HG03521 (cell line): ENCODE measurements around the gene UPK1A.
"Not testable (repeated sequence)": the region's sequence is repeated elsewhere in the genome, so short reads cannot be mapped to it uniquely, and the experiment has no call there.

Experiments
- ATAC-seq: cut with Tn5 transposase; IDR thresholded peaks from one replicate; pipeline ENCODE4 v1.9.1; 2021; ENCODE audit warnings: mild to moderate bottlenecking, moderate library complexity; ENCODE audit not compliant: unreplicated experiment

Gene UPK1A

DNA sequence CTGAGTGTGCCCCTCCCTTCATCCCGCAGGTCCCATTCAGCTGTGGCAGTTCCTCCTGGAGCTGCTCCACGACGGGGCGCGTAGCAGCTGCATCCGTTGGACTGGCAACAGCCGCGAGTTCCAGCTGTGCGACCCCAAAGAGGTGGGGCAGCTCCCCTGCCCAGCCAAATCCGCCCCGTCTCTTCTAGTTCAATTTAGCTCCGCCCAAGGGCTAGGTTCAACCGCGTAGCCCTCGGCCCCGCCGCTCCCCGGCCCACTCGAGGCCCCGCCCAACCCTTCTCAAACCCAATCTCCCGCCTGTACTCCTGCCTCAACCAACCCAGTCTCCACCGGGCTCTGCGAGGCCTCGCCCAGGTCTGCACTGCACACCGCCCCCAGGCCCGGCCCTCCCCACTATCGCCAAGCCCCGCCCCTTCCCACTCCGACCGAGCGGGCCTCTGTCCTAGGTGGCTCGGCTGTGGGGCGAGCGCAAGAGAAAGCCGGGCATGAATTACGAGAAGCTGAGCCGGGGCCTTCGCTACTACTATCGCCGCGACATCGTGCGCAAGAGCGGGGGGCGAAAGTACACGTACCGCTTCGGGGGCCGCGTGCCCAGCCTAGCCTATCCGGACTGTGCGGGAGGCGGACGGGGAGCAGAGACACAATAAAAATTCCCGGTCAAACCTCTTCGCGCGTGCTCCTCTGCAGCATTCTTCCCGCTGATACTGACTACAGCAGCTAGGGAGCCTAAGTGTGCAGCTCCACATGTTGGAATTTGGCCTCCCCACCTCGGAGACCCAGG lies 21.9 kb upstream of the UPK1A start:
- ATAC-seq, result peak; percentile 64

DNA sequence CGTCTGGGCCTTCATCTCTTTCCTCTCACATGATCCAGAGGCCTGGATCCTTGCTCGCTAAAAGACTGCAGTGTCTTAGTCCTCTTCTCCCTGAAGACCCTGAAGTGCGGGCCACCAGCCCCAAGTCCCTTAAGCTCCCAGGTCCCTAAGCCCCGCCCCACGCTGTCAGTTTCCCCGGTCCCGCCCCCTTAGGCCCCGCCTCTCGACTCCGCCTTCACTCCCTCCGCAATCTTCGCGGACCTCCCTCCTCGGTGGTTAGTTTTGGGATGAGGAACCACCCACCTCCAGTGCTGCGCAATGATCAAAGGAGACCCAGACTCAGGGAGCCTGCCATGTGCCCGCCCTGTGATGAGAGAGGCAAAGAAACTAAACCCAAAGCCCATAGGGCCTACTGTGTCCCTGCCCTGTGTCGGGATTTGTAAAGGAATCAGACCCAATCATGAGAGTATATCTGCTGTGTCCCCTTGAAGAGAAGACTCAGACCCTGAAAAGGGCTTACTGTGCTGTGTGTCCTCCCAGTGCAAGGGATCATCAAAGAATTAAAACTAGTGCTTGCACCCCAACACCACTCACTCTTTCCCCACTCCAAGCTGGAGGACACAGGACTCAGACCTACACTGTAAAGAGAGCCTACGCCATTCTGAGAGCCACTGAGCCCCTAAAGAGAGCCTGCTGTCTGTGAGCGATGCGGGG lies 21.2 kb upstream of the UPK1A start:
- no peak for ATAC-seq

DNA sequence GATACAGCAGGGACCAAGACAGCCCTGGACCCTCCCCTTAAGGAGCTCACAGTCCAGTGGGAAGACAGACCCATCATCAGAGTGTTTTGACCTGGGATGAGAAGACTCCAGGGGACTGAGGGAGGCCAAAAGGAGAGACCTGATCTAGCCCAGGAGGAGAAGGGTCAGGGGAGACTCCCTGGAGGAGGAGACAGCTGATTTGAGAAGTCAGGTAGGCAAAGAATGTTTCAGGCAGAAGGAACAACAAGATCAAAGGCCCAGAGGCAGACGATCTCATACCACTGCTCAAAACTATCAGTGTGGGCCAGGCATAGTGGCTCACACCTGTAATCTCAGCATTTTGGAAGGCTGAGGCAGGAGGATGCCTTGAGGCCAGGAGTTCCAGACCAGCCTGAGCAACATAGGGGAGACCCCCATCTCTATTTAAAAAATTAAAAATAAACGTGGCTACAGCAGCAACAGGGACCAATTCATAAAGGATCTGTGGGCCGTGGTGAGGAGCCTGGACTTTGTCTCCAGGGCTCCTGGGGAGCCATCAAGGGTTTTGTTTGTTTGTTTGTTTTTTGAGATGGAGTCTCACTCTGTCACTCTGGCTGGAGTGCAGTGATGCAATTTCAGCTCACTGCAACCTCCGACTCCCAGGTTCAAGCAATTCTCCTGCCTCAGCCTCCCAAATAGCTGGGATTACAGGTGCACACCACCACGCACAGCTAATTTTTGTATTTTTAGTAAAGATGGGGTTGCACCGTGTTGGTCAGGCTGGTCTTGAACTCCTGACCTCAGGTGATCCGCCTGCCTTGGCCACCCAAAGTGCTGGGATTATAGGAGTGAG lies 20.4 kb upstream of the UPK1A start:
- ATAC-seq, result no peak

DNA sequence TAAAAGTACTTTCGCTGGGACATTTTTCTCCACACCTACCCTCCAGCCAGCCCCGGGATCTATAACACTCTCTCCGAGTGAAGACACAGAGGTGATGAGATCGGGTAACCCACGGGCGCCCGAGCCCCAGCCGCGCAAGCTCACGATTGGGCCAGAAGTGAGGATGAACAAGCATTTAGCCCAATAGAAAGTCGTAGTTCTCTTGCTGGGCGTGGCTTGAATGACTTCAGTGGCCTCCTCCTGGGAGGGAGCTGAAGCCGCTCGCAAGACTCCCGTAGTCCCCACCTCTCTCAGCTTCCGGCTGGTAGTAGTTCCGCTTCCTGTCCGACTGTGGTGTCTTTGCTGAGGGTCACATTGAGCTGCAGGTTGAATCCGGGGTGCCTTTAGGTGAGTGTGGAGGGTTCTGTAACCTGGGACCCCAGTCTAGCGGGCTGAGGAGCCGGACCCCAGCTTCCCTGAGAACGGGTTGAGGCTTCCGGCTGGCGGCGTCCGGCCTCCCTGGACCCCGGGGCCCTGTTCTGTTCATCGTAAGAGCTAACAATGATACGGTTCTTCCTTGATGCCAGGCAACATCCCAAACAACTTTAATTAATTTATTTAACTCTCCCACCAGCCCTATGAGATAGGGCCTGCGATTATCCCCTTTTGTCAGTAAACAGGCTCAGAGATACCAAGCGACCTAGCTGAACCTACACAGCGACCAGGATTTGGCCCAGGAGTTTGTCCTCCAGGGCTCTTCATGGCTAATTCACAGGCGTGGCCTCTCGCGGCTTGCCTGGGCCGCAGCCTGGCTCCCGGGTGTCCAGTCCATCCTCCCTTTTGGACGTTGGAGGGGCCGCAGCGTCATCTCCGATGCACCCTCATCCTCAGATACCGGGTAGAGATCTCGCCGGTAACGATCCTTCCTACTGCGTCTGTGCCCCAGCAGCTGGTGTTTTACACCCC lies 18.0 kb upstream of the UPK1A start, which contains the start of gene COX6B1:
COX6B1 (plus strand) TSS at position 307 of the 945 bp plus-strand sequence. CDS start 2,921 bp downstream, outside the sequence.
- peak; percentile 55 for ATAC-seq

DNA sequence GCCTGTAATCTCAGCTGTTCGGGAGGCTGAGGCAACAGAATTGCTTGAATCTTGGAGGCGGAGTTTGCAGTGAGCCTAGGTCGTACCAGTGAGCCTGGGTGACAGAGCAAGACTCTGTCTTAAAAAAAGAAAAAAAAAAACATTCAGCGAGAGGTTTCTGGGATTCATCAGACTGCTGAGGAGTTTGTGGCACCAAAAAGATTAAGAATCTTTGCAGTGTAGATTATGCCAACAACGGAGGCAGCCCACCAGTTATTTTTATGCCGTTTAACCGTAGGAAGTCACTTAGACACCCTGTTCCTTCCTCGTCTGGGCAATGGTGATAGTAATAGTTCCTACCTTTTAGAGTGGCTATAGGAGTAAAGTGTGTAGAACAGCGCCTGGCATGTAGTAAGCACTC lies 15.7 kb upstream of the UPK1A start:
- no peak for ATAC-seq

DNA sequence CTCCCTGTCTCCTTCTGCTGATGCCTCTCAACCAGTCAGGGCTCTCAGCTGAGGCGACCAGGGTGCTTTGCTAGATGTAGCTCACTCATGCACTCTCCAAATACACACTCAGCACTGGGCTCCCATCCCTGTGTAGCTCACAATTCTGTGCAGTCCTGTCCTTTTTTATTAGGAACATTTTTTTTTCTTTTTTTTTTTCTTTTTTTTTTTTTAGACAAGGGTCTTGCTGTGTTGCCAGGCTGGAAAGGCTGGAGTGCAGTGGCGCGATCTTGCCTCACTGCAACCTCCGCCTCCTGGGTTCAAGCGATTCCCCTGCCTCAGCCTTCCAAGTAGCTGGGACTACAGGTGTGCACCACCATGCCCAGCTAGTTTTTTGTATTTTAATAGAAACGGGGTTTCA lies 11.5 kb upstream of the UPK1A start:
- ATAC-seq, result not testable (repeated sequence)

DNA sequence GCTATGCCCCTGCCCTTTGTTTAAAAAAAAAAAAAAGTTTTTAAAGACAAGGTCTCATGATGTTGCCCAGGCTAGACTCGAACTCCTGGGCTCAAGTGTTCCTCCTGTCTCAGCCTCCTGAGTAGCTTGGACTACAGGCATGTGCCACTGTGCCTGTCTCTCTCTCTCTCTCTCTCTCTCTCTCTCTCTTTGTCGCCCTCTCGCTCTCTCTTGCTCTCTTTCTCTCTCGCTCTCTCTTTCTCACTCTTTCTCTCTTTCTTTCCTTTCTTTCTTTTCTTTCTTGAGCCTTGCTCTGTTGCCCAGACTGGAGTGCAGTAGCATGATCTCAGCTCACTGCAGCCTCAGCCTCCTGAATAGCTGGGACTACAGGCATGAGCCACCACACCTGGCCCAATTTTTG lies 10.7 kb upstream of the UPK1A start:
- ATAC-seq, result no peak

DNA sequence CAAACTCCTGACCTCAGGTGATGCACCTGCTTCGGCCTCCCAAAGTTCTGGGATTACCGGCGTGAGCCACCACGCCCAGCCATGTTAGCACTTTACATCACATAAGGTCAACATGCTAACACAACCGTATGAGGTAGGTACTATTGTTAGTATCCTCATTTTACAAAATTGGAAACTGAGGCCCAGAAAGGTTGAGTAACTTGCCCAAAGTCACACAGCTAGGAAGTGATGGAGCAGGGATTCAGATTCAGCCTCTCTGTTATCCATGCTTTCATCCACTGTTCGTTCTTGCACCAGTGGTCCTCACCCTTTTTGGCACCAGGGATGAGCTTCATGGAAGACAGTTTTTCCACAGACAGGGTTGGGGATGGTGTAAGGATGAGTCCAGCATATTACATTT lies 9.6 kb upstream of the UPK1A start:
- ATAC-seq, result no peak

DNA sequence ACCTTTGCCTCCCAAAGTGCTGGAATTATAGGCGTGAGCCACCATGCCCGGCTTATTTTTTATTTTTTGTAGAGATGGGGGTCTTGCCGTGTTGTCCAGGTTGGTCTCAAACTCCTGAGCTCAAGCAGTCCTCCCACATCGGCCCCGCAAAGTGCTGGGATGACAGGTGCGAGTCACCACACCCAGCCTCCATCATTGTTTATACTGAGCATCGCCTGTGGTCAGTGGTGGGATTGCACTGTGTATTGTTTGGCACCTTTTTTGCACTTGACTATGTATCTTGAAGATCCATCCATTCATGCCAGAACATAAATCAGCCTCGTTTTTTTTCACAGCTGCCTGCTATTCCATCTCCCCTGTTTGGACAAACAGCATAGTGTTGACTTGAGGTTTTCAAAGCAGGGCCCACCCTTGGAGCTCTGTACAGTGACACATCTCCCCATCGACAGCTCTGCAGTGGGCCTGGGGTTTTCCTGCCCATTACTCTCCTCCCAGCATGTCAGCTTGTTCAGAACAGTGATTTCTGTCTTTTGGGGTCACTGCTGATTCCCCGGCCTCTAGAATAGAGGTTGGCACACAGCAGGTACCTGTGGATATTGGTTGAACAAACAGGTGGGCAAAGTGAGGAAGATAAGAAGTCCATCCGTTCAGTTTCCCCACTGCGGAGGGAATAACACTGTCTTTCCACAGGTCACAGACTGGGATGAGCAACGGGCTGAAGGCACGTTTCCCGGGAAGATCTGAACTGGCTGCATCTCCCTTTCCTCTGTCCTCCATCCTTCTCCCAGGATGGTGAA lies 8.2 kb upstream of the UPK1A start:
- no peak for ATAC-seq

DNA sequence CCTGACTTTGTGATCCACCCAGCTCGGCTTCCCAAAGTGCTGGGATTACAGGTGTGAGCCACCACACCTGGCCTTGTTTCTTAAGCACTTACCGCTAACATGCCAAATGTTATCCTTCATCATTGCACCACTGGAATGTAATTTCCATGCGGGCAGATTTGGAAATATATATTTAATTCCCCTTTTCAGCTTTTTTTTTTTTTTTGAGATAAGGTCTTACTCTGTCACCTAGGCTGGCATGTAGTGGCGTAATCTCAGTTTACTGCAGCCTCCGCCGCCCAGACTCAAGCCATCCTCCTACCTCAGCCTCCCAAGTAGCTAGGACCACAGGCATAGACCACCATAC lies 4.3 kb upstream of the UPK1A start:
- no peak for ATAC-seq

DNA sequence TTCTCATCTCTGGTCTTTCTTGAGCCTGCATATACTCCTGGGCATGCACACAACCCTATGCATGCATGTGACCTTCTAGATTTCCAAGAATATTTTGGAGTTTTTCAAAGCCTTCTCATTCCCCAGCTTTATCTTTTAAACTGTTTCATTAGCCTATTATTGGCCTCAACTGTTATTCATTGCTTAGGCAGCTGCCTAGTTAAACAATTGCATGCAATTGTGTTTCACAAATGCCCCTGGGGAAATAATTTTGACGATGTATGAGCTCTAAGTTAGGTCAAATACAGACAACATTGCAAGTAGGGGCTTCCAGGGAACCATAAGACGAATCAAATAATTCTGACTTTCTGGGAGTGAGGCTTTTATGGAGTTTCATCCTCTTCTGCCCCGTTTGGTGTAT lies 2.3 kb upstream of the UPK1A start:
- no peak for ATAC-seq

DNA sequence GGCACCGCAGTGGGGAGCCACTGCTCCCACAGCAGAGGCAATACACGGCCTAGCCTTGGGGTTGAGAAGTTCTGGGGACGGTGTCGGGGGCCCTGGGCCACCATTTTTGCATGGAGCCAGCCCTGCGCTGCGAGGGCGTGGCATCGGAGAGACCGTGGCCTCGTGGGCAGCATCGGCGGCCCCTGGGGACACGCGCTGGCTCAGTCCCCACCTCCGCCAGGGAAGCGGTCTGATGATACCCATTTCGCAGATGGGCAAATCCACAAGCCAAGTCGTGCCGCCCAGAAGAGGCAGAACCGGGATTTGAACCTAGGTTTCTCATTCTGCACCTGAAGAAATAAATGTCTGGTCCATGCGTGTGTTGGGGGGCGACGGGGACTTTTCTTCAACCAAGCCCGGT lies 1.2 kb upstream of the UPK1A start:
- ATAC-seq, result no peak

DNA sequence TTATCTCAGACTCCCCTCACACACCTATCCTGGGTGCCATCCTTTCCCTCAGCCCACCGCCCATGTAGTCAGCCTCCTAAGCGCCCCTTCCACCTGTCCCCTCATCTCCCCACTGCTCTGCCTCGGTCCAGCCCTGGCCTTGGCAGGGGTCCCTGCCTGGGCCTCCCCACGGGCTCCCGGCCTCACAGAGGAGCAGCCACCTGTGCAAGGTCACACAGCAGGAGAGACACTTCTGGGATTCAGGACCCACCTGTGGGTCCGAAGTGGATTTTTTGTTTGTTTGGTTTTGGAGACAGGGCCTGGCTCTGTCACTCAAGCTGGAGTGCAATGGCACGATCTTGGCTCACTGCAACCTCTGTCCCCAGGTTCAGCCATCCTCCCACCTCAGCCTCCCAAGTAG lies 713 bp upstream of the UPK1A start:
- no peak for ATAC-seq

DNA sequence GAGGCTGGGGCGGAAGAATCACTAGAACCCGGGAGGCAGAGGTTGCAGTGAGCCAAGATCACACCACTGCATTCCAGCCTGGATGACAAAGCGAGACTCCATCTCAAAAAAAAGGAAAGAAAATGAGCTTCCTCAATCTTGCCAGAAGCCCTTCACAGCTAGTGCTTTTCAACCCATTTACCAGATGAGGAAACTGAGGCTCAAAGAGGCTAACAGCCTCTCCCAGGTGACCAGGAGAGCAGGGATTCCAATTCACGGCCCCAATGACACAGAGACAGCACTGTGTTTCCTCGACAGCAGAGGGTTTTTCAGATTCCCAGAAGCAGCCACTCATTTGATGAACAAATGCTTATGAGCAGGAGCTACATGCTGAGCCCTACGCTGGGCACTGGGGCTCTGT lies 3.2 kb downstream of the UPK1A start:
- no peak for ATAC-seq

DNA sequence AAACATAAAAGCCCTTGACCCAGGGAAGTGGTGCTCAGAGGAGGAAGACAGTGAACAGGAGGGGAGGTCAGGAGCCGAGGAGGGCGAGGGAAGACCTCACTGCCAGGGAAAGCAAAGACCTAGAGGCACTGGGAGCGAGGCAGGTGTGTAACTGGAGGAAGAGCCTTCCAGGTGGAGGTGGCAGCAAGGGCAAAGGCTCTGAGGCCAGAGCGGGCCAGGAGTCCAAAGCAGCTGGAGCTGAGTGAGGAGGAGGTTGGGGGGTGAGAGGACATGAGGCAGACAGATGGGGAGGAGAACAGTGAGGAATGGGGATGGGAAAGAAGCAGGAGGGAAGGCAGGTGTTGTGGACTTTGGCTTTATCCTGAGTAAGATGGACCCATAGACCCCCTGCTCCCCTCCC lies 3.7 kb downstream of the UPK1A start:
- no peak for ATAC-seq

DNA sequence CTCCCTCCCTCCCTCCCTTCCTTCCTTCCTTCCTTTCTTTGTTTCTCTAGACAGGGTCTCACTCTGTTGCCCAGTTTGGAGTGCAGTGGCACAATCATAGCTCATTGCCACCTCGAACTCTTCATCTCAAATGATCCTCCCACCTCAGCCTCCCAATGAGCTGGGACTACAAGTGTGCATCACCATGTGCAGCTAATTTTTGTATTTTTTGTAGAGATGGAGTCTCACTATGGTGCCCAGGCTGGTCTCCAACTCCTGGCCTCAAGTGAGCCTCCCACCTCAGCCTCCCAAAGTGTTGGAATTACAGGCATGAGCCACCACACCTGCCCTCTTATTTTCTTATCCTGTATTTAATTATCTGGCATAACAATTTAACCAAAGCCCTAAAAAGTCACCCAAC lies 4.4 kb downstream of the UPK1A start:
- ATAC-seq, result no peak

DNA sequence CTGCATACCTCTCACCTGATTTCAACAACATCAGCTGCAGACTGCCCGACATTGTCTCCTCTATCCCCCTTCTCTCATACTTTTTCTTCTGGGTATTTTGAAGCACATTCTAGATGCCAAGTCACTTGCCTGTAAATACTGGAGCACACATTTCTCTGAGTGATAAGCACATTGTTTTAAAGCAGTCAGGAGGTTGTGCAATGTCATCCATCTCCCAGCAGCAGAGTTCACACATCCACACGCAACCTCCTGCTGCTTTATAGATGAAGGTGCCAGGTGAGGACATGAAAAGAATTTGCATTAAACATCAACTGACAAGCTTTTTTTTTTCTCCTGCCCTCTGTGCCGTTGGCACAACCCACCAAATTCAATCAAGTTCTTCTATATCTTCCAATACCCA lies 5.5 kb downstream of the UPK1A start:
- no peak for ATAC-seq

DNA sequence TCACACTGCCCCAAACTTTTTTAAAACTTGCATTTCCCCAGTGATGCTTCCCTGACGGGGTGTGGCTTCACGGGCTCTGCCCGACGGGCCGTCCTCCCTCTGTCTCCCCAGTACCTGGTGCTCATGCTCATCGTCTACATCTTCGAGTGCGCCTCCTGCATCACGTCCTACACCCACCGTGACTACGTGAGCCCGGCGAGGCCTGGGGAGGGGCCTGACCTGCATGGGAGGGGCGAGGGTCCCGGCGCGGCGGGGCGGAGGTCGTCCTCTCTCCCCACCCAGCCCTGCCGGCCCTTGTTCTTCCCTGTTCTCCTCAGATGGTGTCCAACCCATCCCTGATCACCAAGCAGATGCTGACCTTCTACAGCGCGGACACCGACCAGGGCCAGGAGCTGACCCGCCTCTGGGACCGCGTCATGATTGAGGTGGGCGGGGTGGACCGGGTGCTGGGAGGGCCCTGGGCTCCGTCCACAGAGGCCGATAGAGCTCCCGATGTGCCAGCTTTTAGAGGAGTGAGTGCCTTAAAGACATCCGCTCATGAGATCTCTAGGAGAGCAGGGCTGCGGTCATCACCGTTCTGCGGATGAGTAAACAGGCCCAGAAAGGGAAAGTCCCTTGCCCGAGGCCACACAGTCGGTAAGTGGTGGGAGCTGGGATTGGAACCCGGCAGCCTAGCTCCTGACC lies 6.9 kb downstream of the UPK1A start:
- ATAC-seq, result no peak

DNA sequence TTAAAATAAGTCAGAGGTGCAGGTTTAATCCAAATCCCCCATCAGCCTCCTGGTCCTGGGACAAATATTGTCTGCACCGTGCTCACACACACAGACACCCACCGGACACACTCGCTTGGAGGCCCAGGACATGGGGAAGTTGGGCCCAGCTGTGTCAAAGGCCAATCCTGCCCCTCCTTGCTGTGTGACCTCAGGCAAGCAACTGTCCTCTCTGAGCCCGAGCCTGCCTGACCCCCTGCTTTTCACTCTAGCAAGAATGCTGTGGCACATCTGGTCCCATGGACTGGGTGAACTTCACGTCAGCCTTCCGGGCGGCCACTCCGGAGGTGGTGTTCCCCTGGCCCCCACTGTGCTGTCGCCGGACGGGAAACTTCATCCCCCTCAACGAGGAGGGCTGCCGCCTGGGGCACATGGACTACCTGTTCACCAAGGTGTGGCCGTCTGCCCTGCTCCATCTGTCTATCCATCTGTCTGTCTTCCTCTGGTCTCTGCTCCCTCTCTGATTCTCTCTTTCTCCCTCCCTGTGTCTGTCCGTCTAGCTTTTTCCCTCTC lies 9.3 kb downstream of the UPK1A start:
- no peak for ATAC-seq
